ENCODE data around the gene OPRM1.

DNA sequence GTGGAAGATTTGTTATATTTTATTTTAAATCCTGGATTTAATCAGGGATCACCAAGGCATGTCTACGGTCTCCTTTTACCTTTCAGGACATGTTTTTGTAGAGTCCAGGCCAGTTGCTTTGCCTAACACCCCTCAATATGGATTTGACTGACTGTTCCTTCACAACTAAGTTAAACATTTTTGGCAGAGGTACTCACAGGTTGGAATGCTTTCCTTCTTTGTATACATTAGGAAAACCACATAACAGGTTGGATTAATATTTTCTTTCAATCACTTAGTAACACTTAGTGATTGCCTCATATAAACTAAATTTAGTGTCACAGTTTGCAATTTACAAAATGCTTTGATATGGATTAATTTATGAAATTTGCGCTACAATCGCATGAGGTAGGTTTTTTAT lies 253.0 kb downstream of the OPRM1 start:
- TF ChIP-seq EP300 (IDR thresholded peaks at IDR 0.05; ENCODE audit: borderline replicate concordance) = no peak
- TF ChIP-seq EGR1 (IDR thresholded peaks at IDR 0.05) = no peak
- no peak for TF ChIP-seq TAF1 (IDR thresholded peaks at IDR 0.05; ENCODE audit: low read depth)
- TF ChIP-seq, protein P1, sequence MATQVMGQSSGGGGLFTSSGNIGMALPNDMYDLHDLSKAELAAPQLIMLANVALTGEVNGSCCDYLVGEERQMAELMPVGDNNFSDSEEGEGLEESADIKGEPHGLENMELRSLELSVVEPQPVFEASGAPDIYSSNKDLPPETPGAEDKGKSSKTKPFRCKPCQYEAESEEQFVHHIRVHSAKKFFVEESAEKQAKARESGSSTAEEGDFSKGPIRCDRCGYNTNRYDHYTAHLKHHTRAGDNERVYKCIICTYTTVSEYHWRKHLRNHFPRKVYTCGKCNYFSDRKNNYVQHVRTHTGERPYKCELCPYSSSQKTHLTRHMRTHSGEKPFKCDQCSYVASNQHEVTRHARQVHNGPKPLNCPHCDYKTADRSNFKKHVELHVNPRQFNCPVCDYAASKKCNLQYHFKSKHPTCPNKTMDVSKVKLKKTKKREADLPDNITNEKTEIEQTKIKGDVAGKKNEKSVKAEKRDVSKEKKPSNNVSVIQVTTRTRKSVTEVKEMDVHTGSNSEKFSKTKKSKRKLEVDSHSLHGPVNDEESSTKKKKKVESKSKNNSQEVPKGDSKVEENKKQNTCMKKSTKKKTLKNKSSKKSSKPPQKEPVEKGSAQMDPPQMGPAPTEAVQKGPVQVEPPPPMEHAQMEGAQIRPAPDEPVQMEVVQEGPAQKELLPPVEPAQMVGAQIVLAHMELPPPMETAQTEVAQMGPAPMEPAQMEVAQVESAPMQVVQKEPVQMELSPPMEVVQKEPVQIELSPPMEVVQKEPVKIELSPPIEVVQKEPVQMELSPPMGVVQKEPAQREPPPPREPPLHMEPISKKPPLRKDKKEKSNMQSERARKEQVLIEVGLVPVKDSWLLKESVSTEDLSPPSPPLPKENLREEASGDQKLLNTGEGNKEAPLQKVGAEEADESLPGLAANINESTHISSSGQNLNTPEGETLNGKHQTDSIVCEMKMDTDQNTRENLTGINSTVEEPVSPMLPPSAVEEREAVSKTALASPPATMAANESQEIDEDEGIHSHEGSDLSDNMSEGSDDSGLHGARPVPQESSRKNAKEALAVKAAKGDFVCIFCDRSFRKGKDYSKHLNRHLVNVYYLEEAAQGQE (IDR thresholded peaks at IDR 0.05; ENCODE audit: low read depth) = no peak
- TF ChIP-seq CEBPB (IDR thresholded peaks at IDR 0.05) = no peak
- TF ChIP-seq FOXM1 (IDR thresholded peaks at IDR 0.05; ENCODE audit: borderline replicate concordance, low read depth) = no peak
- TF ChIP-seq TEAD4 (IDR thresholded peaks at IDR 0.05) = no peak
- no peak for TF ChIP-seq RAD21 (IDR thresholded peaks at IDR 0.05; ENCODE audit: low read depth)

Data from Ishikawa (cell line).